ENCODE data around the gene ISX. TPM values are rescaled to one million over a fixed set of nuclear protein-coding genes. Genes with fewer than 3 reads are reported as not detected.

The ISX gene
- total RNA-seq, 5 donors from 2014 or later (not counting 1 experiment from before 2014, with no cell fraction given): not detected

- no peak overlapping the region for H3K27ac Mint-ChIP-seq
- ChIA-PET POLR2A (no interaction called here), CTCF (no interaction called here)
- ATAC-seq (replicated peaks in 1 of 4) (no peak), DNase-seq (no peak)
- no peaks in the 10 kb centered on the region for H3K36me3 Mint-ChIP-seq
- Histone ChIP-seq H3K27me3 (replicated peaks in 1 of 2; ENCODE audit: control insufficient read depth in 2 of 2, extremely low read depth in 1 of 2, insufficient read depth in 2 of 2, low read length in 1 of 2) (peaks cover 0 to 8% of the 10 kb centered on the region in 2 experiments), H3K4me3 (ENCODE audit: control insufficient read depth in 1 of 2, extremely low read depth in 1 of 2, low read length in 1 of 2) (no peak overlapping the region), H3K36me3 (ENCODE audit: control insufficient read depth in 2 of 2, extremely low read depth in 1 of 2, insufficient read depth in 1 of 2, low read length in 1 of 2) (no peaks in the 10 kb centered on the region), H3K4me1 (ENCODE audit: control insufficient read depth in 1 of 2, extremely low read depth in 1 of 2, insufficient read depth in 2 of 2, low read length in 2 of 2) (no peaks in the 10 kb centered on the region), H3K9me3 (no peaks in the 10 kb centered on the region), H3K27ac (ENCODE audit: low read length) (no peak overlapping the region)
- WGBS (ENCODE audit: insufficient coverage): no CpG with 5 or more reads among the region's 2 CpGs
- no peaks in the 10 kb centered on the region for H3K4me1 Mint-ChIP-seq
- H3K9me3 Mint-ChIP-seq: no peaks in the 10 kb centered on the region
- H3K4me3 Mint-ChIP-seq: no peak overlapping the region
- H3K27me3 Mint-ChIP-seq: peaks cover 3 to 13% of the 10 kb centered on the region in 2 donors
Measured at GRCh38 chr22:35070451-35071093, 4.6 kb downstream of the ISX start.

GRCh38 chr22:35071784-35072183 lies 5.8 kb downstream of the ISX start:
- H3K27ac ChIP-seq (ENCODE audit: low read length): no peak overlapping the region
- Mint-ChIP-seq H3K9me3 (no peaks in the 10 kb centered on the region), H3K27me3 (peaks cover 3 to 10% of the 10 kb centered on the region in 2 donors), H3K4me1 (no peaks in the 10 kb centered on the region), H3K36me3 (no peaks in the 10 kb centered on the region), H3K27ac (no peak overlapping the region), H3K4me3 (no peak overlapping the region)
- peaks cover 0 to 3% of the 10 kb centered on the region in 2 experiments for H3K27me3 ChIP-seq (replicated peaks in 1 of 2; ENCODE audit: control insufficient read depth in 2 of 2, extremely low read depth in 1 of 2, insufficient read depth in 2 of 2, low read length in 1 of 2)
- no peaks in the 10 kb centered on the region for H3K9me3 ChIP-seq
- ChIA-PET POLR2A (no interaction called here), CTCF (no interaction called here)
- no peak overlapping the region for H3K4me3 ChIP-seq (ENCODE audit: control insufficient read depth in 1 of 2, extremely low read depth in 1 of 2, low read length in 1 of 2)
- no peaks in the 10 kb centered on the region for H3K4me1 ChIP-seq (ENCODE audit: control insufficient read depth in 1 of 2, extremely low read depth in 1 of 2, insufficient read depth in 2 of 2, low read length in 2 of 2)
- H3K36me3 ChIP-seq (ENCODE audit: control insufficient read depth in 2 of 2, extremely low read depth in 1 of 2, insufficient read depth in 1 of 2, low read length in 1 of 2): no peaks in the 10 kb centered on the region
- DNase-seq (no peak), ATAC-seq (replicated peaks in 1 of 4) (no peak)
- 56% methylated on average over 1 of the region's 3 CpGs for WGBS (ENCODE audit: insufficient coverage)

GRCh38 chr22:35072925-35073324 lies 7.0 kb downstream of the ISX start:
- DNase-seq (no peak), ATAC-seq (replicated peaks in 1 of 4) (no peak)
- no peak overlapping the region for H3K4me3 ChIP-seq (ENCODE audit: control insufficient read depth in 1 of 2, extremely low read depth in 1 of 2, low read length in 1 of 2)
- ChIA-PET POLR2A (no interaction called here), CTCF (no interaction called here)
- Mint-ChIP-seq H3K36me3 (no peaks in the 10 kb centered on the region), H3K4me3 (no peak overlapping the region), H3K27ac (no peak overlapping the region), H3K4me1 (no peaks in the 10 kb centered on the region), H3K27me3 (peaks cover 10 to 12% of the 10 kb centered on the region in 2 donors), H3K9me3 (no peaks in the 10 kb centered on the region)
- H3K27ac ChIP-seq (ENCODE audit: low read length): no peak overlapping the region
- no peaks in the 10 kb centered on the region for H3K4me1 ChIP-seq (ENCODE audit: control insufficient read depth in 1 of 2, extremely low read depth in 1 of 2, insufficient read depth in 2 of 2, low read length in 2 of 2)
- H3K9me3 ChIP-seq: no peaks in the 10 kb centered on the region
- H3K27me3 ChIP-seq (replicated peaks in 1 of 2; ENCODE audit: control insufficient read depth in 2 of 2, extremely low read depth in 1 of 2, insufficient read depth in 2 of 2, low read length in 1 of 2): peaks cover 0 to 3% of the 10 kb centered on the region in 2 experiments
- no peaks in the 10 kb centered on the region for H3K36me3 ChIP-seq (ENCODE audit: control insufficient read depth in 2 of 2, extremely low read depth in 1 of 2, insufficient read depth in 1 of 2, low read length in 1 of 2)
- WGBS (ENCODE audit: insufficient coverage): 100% methylated on average over 1 of the region's 4 CpGs

- POLR2A ChIA-PET: no interaction called here
- peaks cover 13 to 15% of the 10 kb centered on the region in 2 donors for H3K27me3 Mint-ChIP-seq
- DNase-seq: no peak
- no peak for ATAC-seq (replicated peaks in 1 of 4)
- H3K4me1 ChIP-seq (ENCODE audit: control insufficient read depth in 1 of 2, extremely low read depth in 1 of 2, insufficient read depth in 2 of 2, low read length in 2 of 2): no peaks in the 10 kb centered on the region
- peaks cover 0 to 3% of the 10 kb centered on the region in 2 experiments for H3K27me3 ChIP-seq (replicated peaks in 1 of 2; ENCODE audit: control insufficient read depth in 2 of 2, extremely low read depth in 1 of 2, insufficient read depth in 2 of 2, low read length in 1 of 2)
- CTCF ChIA-PET: no interaction called here
- H3K4me3 ChIP-seq (ENCODE audit: control insufficient read depth in 1 of 2, extremely low read depth in 1 of 2, low read length in 1 of 2): no peak overlapping the region
- H3K4me1 Mint-ChIP-seq: no peaks in the 10 kb centered on the region
- H3K9me3 ChIP-seq: no peaks in the 10 kb centered on the region
- no peak overlapping the region for H3K27ac Mint-ChIP-seq
- H3K36me3 ChIP-seq (ENCODE audit: control insufficient read depth in 2 of 2, extremely low read depth in 1 of 2, insufficient read depth in 1 of 2, low read length in 1 of 2): no peaks in the 10 kb centered on the region
- no CpG with 5 or more reads among the region's 4 CpGs for WGBS (ENCODE audit: insufficient coverage)
- H3K4me3 Mint-ChIP-seq: no peak overlapping the region
- H3K36me3 Mint-ChIP-seq: no peaks in the 10 kb centered on the region
- no peak overlapping the region for H3K27ac ChIP-seq (ENCODE audit: low read length)
- no peaks in the 10 kb centered on the region for H3K9me3 Mint-ChIP-seq
Measured at GRCh38 chr22:35074583-35074982, 8.6 kb downstream of the ISX start.

- no peak for ATAC-seq (replicated peaks in 1 of 4)
- CTCF ChIA-PET: no interaction called here
Measured at GRCh38 chr22:35076630-35077029, 10.7 kb downstream of the ISX start.

GRCh38 chr22:35085621-35086020 lies 19.7 kb downstream of the ISX start:
- CTCF ChIA-PET: no interaction called here
- WGBS (ENCODE audit: insufficient coverage): 50% methylated on average over 1 of the region's 3 CpGs
- H3K27ac Mint-ChIP-seq: peak overlapping the region in 1 of 2 donors; percentile 29
- Histone ChIP-seq H3K27me3 (replicated peaks in 1 of 2; ENCODE audit: control insufficient read depth in 2 of 2, extremely low read depth in 1 of 2, insufficient read depth in 2 of 2, low read length in 1 of 2) (peaks cover 0 to 15% of the 10 kb centered on the region in 2 experiments), H3K36me3 (ENCODE audit: control insufficient read depth in 2 of 2, extremely low read depth in 1 of 2, insufficient read depth in 1 of 2, low read length in 1 of 2) (no peaks in the 10 kb centered on the region), H3K4me3 (ENCODE audit: control insufficient read depth in 1 of 2, extremely low read depth in 1 of 2, low read length in 1 of 2) (no peak overlapping the region), H3K27ac (ENCODE audit: low read length) (no peak overlapping the region), H3K4me1 (ENCODE audit: control insufficient read depth in 1 of 2, extremely low read depth in 1 of 2, insufficient read depth in 2 of 2, low read length in 2 of 2) (no peaks in the 10 kb centered on the region), H3K9me3 (no peaks in the 10 kb centered on the region)
- H3K4me3 Mint-ChIP-seq: no peak overlapping the region
- no peaks in the 10 kb centered on the region for H3K36me3 Mint-ChIP-seq
- DNase-seq: no peak
- no peaks in the 10 kb centered on the region for H3K4me1 Mint-ChIP-seq
- POLR2A ChIA-PET: no interaction called here
- ATAC-seq (replicated peaks in 1 of 4): no peak
- H3K9me3 Mint-ChIP-seq: peaks cover 4 to 15% (median 5%) of the 10 kb centered on the region in 3 donors
- H3K27me3 Mint-ChIP-seq: peaks cover 17 to 27% of the 10 kb centered on the region in 2 donors

More at GRCh38 chr22:35076630-35077029, 10.7 kb downstream of the ISX start:
- H3K9me3 ChIP-seq: no peaks in the 10 kb centered on the region
- peaks cover 10 to 15% of the 10 kb centered on the region in 2 donors for H3K27me3 Mint-ChIP-seq
- no peak overlapping the region for H3K4me3 ChIP-seq (ENCODE audit: control insufficient read depth in 1 of 2, extremely low read depth in 1 of 2, low read length in 1 of 2)
- no peaks in the 10 kb centered on the region for H3K36me3 Mint-ChIP-seq
- no peak overlapping the region for H3K4me3 Mint-ChIP-seq
- no peaks in the 10 kb centered on the region for H3K9me3 Mint-ChIP-seq
- no peak overlapping the region for H3K27ac ChIP-seq (ENCODE audit: low read length)
- no peaks in the 10 kb centered on the region for H3K4me1 ChIP-seq (ENCODE audit: control insufficient read depth in 1 of 2, extremely low read depth in 1 of 2, insufficient read depth in 2 of 2, low read length in 2 of 2)
- no peaks in the 10 kb centered on the region for H3K36me3 ChIP-seq (ENCODE audit: control insufficient read depth in 2 of 2, extremely low read depth in 1 of 2, insufficient read depth in 1 of 2, low read length in 1 of 2)
- no peaks in the 10 kb centered on the region for H3K4me1 Mint-ChIP-seq
- peaks cover 0 to 5% of the 10 kb centered on the region in 2 experiments for H3K27me3 ChIP-seq (replicated peaks in 1 of 2; ENCODE audit: control insufficient read depth in 2 of 2, extremely low read depth in 1 of 2, insufficient read depth in 2 of 2, low read length in 1 of 2)
- H3K27ac Mint-ChIP-seq: no peak overlapping the region
- POLR2A ChIA-PET: no interaction called here
- no peak for DNase-seq
- WGBS (ENCODE audit: insufficient coverage): 87% methylated on average over 4 of the region's 6 CpGs

All from T-cell (primary cell).